22Rv1 (cell line): ENCODE results near the gene GNLY.

ENCODE experiments used
- ZFX ChIP-seq: fragments of 450-650 bp; IDR thresholded peaks from 2 replicates; pipeline ENCODE4 v1.6.1; 2017; ENCODE audit warnings: antibody characterized with exemption, borderline replicate concordance
- TF ChIP-seq, protein P1 (sequence below): fragments of 450-650 bp; IDR thresholded peaks from 2 replicates; pipeline ENCODE4 v1.5.1; 2017; ENCODE audit warnings: mild to moderate bottlenecking

DNA sequence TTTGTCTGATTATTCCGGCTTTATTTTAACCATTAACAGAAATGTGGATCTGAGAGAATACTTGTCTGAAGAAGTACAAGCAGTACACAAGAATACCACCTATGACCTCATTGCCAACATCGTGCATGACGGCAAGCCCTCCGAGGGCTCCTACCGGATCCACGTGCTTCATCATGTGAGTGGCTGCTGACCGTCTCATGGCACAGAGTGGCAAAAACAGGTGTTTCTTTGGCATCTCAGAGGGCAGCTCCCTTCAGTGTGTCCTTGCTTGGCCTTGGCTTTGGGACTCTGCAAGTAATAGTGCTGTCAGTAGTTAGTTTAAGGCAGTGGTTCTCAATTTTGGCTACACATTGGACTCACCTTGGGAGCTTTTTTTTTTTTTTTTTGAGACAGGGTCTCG, 49.2 kb upstream of the GNLY start:
- TF ChIP-seq, protein P1, sequence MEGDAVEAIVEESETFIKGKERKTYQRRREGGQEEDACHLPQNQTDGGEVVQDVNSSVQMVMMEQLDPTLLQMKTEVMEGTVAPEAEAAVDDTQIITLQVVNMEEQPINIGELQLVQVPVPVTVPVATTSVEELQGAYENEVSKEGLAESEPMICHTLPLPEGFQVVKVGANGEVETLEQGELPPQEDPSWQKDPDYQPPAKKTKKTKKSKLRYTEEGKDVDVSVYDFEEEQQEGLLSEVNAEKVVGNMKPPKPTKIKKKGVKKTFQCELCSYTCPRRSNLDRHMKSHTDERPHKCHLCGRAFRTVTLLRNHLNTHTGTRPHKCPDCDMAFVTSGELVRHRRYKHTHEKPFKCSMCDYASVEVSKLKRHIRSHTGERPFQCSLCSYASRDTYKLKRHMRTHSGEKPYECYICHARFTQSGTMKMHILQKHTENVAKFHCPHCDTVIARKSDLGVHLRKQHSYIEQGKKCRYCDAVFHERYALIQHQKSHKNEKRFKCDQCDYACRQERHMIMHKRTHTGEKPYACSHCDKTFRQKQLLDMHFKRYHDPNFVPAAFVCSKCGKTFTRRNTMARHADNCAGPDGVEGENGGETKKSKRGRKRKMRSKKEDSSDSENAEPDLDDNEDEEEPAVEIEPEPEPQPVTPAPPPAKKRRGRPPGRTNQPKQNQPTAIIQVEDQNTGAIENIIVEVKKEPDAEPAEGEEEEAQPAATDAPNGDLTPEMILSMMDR, result no peak
- TF ChIP-seq ZFX, result no peak
